Posterior vena cava (tissue), 2 donors: ENCODE results near the gene SRC. TPM values are rescaled to one million over a fixed set of nuclear protein-coding genes. Genes with fewer than 3 reads are reported as not detected.

Experiments
- DNase-seq: peaks from one replicate; pipeline ENCODE4 v3.0.0-alpha.2; 2020; ENCODE audit warnings: low spot score
- intact Hi-C, 2 donors: fragments of 100-400 bp; cut with DNase I; formaldehyde crosslinking; loops; one replicate each; pipeline versions ENCODE4 v1.14.1 to v1.14.2; 2022 to 2023
- total RNA-seq, 2 donors: library from RNA; stranded (reverse); fragmentation: NEBNext Ultra II Directional; extraction: Animal tissue kit (Norgen Biotek cat#: 25700); gene quantifications; one replicate each; pipeline ENCODE4 v1.2.1, GENCODE V29; 2021
- donor health status: DM: yes; HTN: yes; CAD: no.
- donor health status: DM: yes; HTN: yes; CAD: no.

The SRC gene
- total RNA-seq, 2 donors from 2014 or later: 35.4 to 39.1 TPM

DNA sequence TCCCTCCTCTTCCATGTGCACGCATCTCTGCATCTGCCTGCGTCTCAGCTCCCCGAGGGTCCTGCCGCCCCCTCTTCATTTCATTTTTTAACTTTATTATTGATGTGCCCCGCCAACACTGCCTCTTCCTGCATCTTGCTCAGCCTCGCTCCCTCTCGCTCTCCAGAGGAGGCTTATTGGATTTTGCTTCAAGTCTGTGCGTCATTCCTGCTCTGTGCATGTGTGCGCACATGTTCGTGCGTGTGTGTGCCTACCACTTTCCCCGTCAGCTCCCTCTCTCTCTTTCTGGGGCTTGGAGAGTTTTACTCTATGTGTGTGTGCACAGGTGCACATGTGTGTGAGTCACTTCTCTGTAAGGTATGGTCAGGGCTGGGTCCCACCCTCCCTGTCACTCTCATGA lies 103.3 kb downstream of the SRC start:
- intact Hi-C loops: no loop called here
- no peak for DNase-seq

DNA sequence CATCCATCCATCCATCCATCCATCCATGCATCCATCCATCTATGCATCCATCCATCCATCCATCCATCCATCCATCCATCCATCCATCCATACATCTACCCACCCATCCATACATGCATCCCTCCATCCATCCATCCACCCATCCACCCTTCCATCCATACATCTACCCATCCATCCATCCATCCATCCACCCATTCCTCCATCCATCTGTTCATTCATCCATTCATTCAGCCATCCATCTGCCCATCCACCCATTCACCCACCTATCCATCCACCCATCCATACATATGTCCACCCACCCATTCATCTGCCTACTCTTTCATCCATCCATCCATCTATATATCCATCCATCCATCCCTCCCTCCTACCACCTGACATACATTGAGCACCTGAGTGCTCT lies 104.4 kb downstream of the SRC start:
- intact Hi-C loops: no loop called here
- no peak for DNase-seq

GRCh38 chr20:37451616-37452015 lies 105.7 kb downstream of the SRC start:
- intact Hi-C loops: no loop called here

GRCh38 chr20:37452236-37452635 lies 106.3 kb downstream of the SRC start:
- intact Hi-C loops: no loop called here

More at GRCh38 chr20:37451616-37452015, 105.7 kb downstream of the SRC start:
- no peak for DNase-seq

GRCh38 chr20:37453288-37453687 lies 107.3 kb downstream of the SRC start:
- intact Hi-C loops: no loop called here
- no peak for DNase-seq

More at GRCh38 chr20:37452236-37452635, 106.3 kb downstream of the SRC start:
- no peak for DNase-seq

DNA sequence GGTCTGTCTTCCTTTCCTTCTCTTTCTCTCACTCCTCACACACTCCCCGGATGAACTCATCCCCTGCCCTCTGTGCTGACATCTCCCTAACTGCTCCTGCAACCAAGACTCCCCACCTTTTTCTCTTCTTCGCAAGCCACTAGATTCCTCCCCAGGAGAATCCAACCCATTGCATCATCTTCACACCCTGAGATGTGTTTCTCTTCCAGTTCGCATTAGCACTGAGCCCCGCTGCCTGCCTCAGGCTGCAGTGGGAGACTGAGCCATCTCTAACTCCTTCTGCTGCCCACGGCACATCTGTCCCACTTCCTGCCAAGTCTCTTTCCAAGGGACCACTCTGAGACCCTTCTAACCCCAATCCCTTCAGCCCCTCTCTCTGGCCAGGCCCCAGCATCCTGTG lies 107.9 kb downstream of the SRC start:
- intact Hi-C loops: no loop called here
- DNase-seq: no peak

GRCh38 chr20:37454636-37455385 lies 108.9 kb downstream of the SRC start:
- DNase-seq: no peak
- intact Hi-C loops: no loop called here

Other genes starting within 250 kb of the SRC start
- gene RPN2, start 166.8 kb upstream of the SRC start, total RNA-seq: 100 to 1,000 TPM; 136 to 175 TPM
- gene MROH8, start 166.6 kb upstream of the SRC start, total RNA-seq: 1 to 10 TPM; 3.0 to 3.6 TPM
- gene GHRH, start 84.3 kb upstream of the SRC start, total RNA-seq: not detected
- gene MANBAL, start 56.5 kb upstream of the SRC start, total RNA-seq: 10 to 100 TPM; 51.9 to 54.2 TPM
- under 1 TPM; 0.52 to 0.65 TPM for gene NNAT, start 175.1 kb downstream of the SRC start, total RNA-seq
- 10 to 100 TPM; 48.1 to 55.4 TPM for gene BLCAP, start 181.7 kb downstream of the SRC start, total RNA-seq